ENCODE measurements around the gene BACE1-AS.
A peak's percentile ranks its signal among the peaks of the same experiment; 100 is the strongest.
"Not testable (repeated sequence)": the region's sequence is repeated elsewhere in the genome, so short reads cannot be mapped to it uniquely, and the experiment has no call there.

Gene BACE1-AS

GRCh38 chr11:117295438-117296137 is 4.4 kb downstream of the BACE1-AS start:
- DNase-seq, result no peak

- no peak for DNase-seq
Measured at GRCh38 chr11:117296881-117297280, 5.7 kb downstream of the BACE1-AS start.

GRCh38 chr11:117298195-117298594 is 7.0 kb downstream of the BACE1-AS start:
- DNase-seq, result no peak

- DNase-seq, result no peak
Measured at GRCh38 chr11:117299351-117300282, 8.5 kb downstream of the BACE1-AS start.

GRCh38 chr11:117300283-117300663 is 9.1 kb downstream of the BACE1-AS start:
- no peak for DNase-seq

GRCh38 chr11:117300773-117301172 is 9.6 kb downstream of the BACE1-AS start:
- DNase-seq, result no peak

- no peak for DNase-seq
Measured at GRCh38 chr11:117302228-117302627, 11.1 kb downstream of the BACE1-AS start.

GRCh38 chr11:117303101-117303500 is 12.0 kb downstream of the BACE1-AS start:
- DNase-seq, result peak; percentile 78

- no peak for DNase-seq
Measured at GRCh38 chr11:117303646-117304315, 12.6 kb downstream of the BACE1-AS start.

- no peak for DNase-seq
Measured at GRCh38 chr11:117305145-117305544, 14.0 kb downstream of the BACE1-AS start.

GRCh38 chr11:117309310-117309709 is 18.2 kb downstream of the BACE1-AS start:
- DNase-seq, result no peak

- no peak for DNase-seq
Measured at GRCh38 chr11:117313091-117313490, 21.9 kb downstream of the BACE1-AS start.

- DNase-seq, result no peak
Measured at GRCh38 chr11:117313828-117314768, 23.0 kb downstream of the BACE1-AS start.

- DNase-seq, result no peak
Measured at GRCh38 chr11:117314840-117315239, 23.7 kb downstream of the BACE1-AS start.

GRCh38 chr11:117315285-117316196 is 24.4 kb downstream of the BACE1-AS start:
- no peak for DNase-seq

GRCh38 chr11:117316197-117316961 is 25.2 kb downstream of the BACE1-AS start, which contains the start of gene BACE1:
BACE1 (minus strand) TSS chr11:117316256; CDS start chr11:117315795, 461 bp downstream.
- DNase-seq, result peak; percentile 63

- DNase-seq, result no peak
Measured at GRCh38 chr11:117318738-117319137, 27.6 kb downstream of the BACE1-AS start.

- DNase-seq, result no peak
Measured at GRCh38 chr11:117319214-117319840, 28.2 kb downstream of the BACE1-AS start.

- DNase-seq, result not testable (repeated sequence)
Measured at GRCh38 chr11:117327255-117327566, 36.1 kb downstream of the BACE1-AS start.
